Stimulated activated CD4-positive, alpha-beta T cell treated with anti-CD3 and anti-CD28 coated beads, Interleukin-15, amount 100 ng/mL, for 24 hours (primary cell): ENCODE results near the gene TMEM256.

Experiments
- DNase-seq: peaks from one replicate; pipeline ENCODE4 v3.0.0-alpha.2; 2020

TMEM256 gene

GRCh38 chr17:7407485-7408251 lies 3.8 kb upstream of the TMEM256 start, which contains the start of gene NLGN2:
TSS of gene NLGN2 (plus strand) at chr17:7407845. CDS start at chr17:7408256, 411 bp downstream.
- no peak for DNase-seq

- DNase-seq: no peak
These were observed 3.2 kb upstream of the TMEM256 start for GRCh38 chr17:7407082-7407481.

- no peak for DNase-seq
These were observed 2.4 kb upstream of the TMEM256 start for GRCh38 chr17:7406235-7406825.

GRCh38 chr17:7405350-7406234 lies 1.7 kb upstream of the TMEM256 start:
- DNase-seq: no peak

- DNase-seq: peak; percentile 74
These were observed 946 bp upstream of the TMEM256 start for GRCh38 chr17:7404737-7405349.

GRCh38 chr17:7403727-7403976 lies 245 bp downstream of the TMEM256 start:
- no peak for DNase-seq

- DNase-seq: peak; percentile 41
These were observed 712 bp downstream of the TMEM256 start for GRCh38 chr17:7403043-7403726.

GRCh38 chr17:7398612-7399011 lies 5.3 kb downstream of the TMEM256 start:
- no peak for DNase-seq

GRCh38 chr17:7396147-7396546 lies 7.8 kb downstream of the TMEM256 start:
- no peak for DNase-seq

- DNase-seq: peak; percentile 91
These were observed 9.3 kb downstream of the TMEM256 start, which contains the start of gene PLSCR3 for GRCh38 chr17:7394452-7395191. TSS of gene PLSCR3 (minus strand) at chr17:7394525. CDS start at chr17:7394110, 415 bp downstream.

- DNase-seq: peak; percentile 77
These were observed 10.1 kb downstream of the TMEM256 start for GRCh38 chr17:7393613-7394451.

GRCh38 chr17:7392696-7393612 lies 10.9 kb downstream of the TMEM256 start:
- no peak for DNase-seq

- no peak for DNase-seq
These were observed 12.6 kb downstream of the TMEM256 start for GRCh38 chr17:7391307-7391706.

- no peak for DNase-seq
These were observed 13.7 kb downstream of the TMEM256 start for GRCh38 chr17:7389924-7390910.

- DNase-seq: no peak
These were observed 15.0 kb downstream of the TMEM256 start for GRCh38 chr17:7388856-7389255.

GRCh38 chr17:7384489-7385081 lies 19.3 kb downstream of the TMEM256 start:
- no peak for DNase-seq

- peak; percentile 86 for DNase-seq
These were observed 20.0 kb downstream of the TMEM256 start for GRCh38 chr17:7383742-7384488.
